ENCODE results near the gene CDCP2. TPM values are rescaled to one million over a fixed set of nuclear protein-coding genes. Genes with fewer than 3 reads are reported as not detected.

The CDCP2 gene
- total and polyA plus RNA-seq, 12 donors: 0.03 to 0.11 TPM; not detected in 10

GRCh38 chr1:54100500-54100899, 52.3 kb downstream of the CDCP2 start:
- no peak for TF ChIP-seq CTCF (IDR thresholded peaks at IDR 0.05)
- intact Hi-C loops (cut with DNase I): no loop called here
- Histone ChIP-seq H3K36me3 (peaks cover 0 to 39% (median 0%) of the 10 kb centered on the region in 9 donors), H3K4me3 (no peak overlapping the region), H3K9me3 (no peaks in the 10 kb centered on the region), H3K27ac (no peak overlapping the region), H3K4me1 (peaks cover 0 to 9% (median 0%) of the 10 kb centered on the region in 9 donors), H3K27me3 (no peaks in the 10 kb centered on the region)
- 70 to 96% methylated on average over 2 of the region's 2 CpGs for WGBS, 2 donors
- no peak for DNase-seq
- no peak for ATAC-seq

- no peak for TF ChIP-seq CTCF (IDR thresholded peaks at IDR 0.05)
- Histone ChIP-seq H3K9me3 (no peaks in the 10 kb centered on the region), H3K4me3 (no peak overlapping the region), H3K36me3 (peaks cover 0 to 37% (median 0%) of the 10 kb centered on the region in 9 donors), H3K27ac (no peak overlapping the region), H3K4me1 (peaks cover 0 to 12% (median 0%) of the 10 kb centered on the region in 9 donors), H3K27me3 (no peaks in the 10 kb centered on the region)
- ATAC-seq (no peak), DNase-seq (no peak)
- WGBS, 2 donors: 79 to 80% methylated on average over 6 of the region's 6 CpGs
- intact Hi-C loops (cut with DNase I): no loop called here
Measured at GRCh38 chr1:54099061-54099610, 53.7 kb downstream of the CDCP2 start.

DNA sequence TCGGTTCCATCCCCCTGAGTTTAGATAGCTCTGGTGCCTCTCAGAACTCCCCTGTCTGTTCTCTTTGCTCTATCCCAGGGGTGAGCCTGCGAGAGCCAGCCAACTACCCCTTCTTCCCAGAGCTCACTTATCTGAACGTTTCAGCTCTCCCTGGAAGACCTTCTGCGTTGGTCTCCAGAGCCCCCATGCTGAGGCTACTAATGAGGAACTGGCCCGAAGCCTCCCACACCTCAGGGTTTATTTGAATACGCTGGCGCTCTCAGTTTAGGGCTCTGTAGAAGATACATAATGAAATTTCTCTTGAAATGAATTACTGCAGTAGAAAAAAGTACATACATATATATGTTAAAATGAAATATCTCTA, 55.9 kb downstream of the CDCP2 start:
- intact Hi-C loops (cut with DNase I): no loop called here
- Histone ChIP-seq H3K9me3 (no peaks in the 10 kb centered on the region), H3K36me3 (peaks cover 0 to 32% (median 0%) of the 10 kb centered on the region in 9 donors), H3K27ac (no peak overlapping the region), H3K4me1 (peaks cover 0 to 12% (median 0%) of the 10 kb centered on the region in 9 donors), H3K4me3 (no peak overlapping the region), H3K27me3 (no peaks in the 10 kb centered on the region)
- ATAC-seq (no peak), DNase-seq (no peak)
- WGBS, 2 donors: 66 to 76% methylated on average over 7 of the region's 7 CpGs
- no peak for TF ChIP-seq CTCF (IDR thresholded peaks at IDR 0.05)

DNA sequence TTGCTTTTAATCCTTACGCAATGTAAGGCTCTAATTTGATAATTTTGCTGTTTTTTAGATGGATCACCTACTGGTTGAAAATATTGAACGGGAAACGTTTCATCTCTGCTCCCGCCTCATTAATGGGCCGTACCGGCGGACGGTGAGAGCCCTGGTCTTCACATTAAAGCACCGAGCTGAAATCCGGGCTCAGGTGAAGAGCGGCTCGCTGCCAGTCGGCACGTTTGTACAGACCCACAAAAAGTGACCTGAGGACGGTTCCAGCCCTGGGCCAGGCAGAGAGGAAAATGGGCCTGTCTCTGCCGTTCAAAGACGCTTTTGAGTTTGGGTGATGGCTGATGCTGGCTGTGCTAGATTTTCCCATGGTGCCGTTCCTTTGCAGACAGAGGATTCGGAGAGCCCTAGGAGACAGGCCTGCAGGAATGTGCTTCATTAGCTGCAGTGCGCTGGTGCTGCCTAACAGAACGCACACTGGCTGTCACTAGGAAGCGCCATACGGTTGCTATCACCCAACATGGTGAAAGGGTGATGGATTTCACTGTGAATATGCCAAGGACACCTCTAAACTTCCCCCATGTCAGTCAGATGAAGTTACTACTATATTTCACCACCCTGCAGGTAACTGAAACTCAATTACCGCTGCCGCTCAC, 56.4 kb downstream of the CDCP2 start:
- ATAC-seq (peak in 1 of 8 donors; percentile 6), DNase-seq (no peak)
- Histone ChIP-seq H3K27me3 (no peaks in the 10 kb centered on the region), H3K9me3 (no peaks in the 10 kb centered on the region), H3K4me3 (peak overlapping the region in 1 of 10 donors; percentile 14), H3K36me3 (peaks cover 0 to 26% (median 0%) of the 10 kb centered on the region in 9 donors), H3K4me1 (peaks cover 0 to 12% (median 0%) of the 10 kb centered on the region in 9 donors), H3K27ac (peak overlapping the region in 3 of 10 donors; percentile 6 to 56 (median 7))
- TF ChIP-seq CTCF (IDR thresholded peaks at IDR 0.05): no peak
- intact Hi-C loops (cut with DNase I): no loop called here
- 79 to 82% methylated on average over 25 of the region's 25 CpGs for WGBS, 2 donors
